Measurements from ENCODE around the gene ATF5. TPM values are rescaled to one million over a fixed set of nuclear protein-coding genes. Genes with fewer than 3 reads are reported as not detected.
A peak's percentile ranks its signal among the peaks of the same experiment; 100 is the strongest.

Gene ATF5
- polyA plus RNA-seq, 3 donors = 5.8 to 22.1 (median 6.0) TPM

DNA sequence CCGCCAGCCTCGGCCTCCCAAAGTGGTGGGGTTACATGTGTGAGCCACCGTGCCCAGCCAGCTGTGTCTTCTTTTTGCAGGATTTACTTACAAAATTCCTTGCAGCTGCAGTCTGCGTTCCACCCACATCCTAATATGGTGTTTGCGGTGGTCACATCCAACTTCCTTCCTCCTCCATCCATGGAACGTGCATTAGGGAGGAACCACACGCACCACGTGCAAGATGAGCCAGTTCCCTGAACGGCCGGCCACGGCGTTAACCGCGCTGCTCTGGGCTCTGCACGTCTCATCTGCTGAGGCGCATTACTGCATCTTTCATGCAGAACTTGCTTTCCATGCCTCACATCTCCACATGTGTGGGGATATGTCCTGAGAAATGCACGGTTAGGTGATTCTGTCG is 45.0 kb downstream of the ATF5 start:
- Mint-ChIP-seq H3K36me3 (peaks cover 59 to 61% of the 10 kb centered on the region in 2 donors), H3K4me3 (peak overlapping the region; percentile 1 to 3), H3K27ac (peak overlapping the region in 1 of 7 donors; percentile 30), H3K9me3 (peaks cover 0 to 4% (median 0%) of the 10 kb centered on the region in 7 donors), H3K27me3 (ENCODE audit: low read depth in 3 of 3) (peaks cover 1 to 12% (median 6%) of the 10 kb centered on the region in 3 donors), H3K4me1 (peaks cover 31% of the 10 kb centered on the region)
- Histone ChIP-seq H2AFZ (ENCODE audit: insufficient read depth, low read depth, low read length, poor library complexity, severe bottlenecking) (no peak overlapping the region), H3K4me2 (replicated peaks; ENCODE audit: extremely low read depth, low read length, poor library complexity, severe bottlenecking) (peak overlapping the region; percentile 6), H4K20me1 (ENCODE audit: insufficient read depth, low read length) (peaks cover 43% of the 10 kb centered on the region), H3K79me2 (ENCODE audit: insufficient read depth, low read length) (no peaks in the 10 kb centered on the region), H3K4me3 (replicated peaks in 1 of 3; ENCODE audit: low read depth in 2 of 3, low read length in 3 of 3) (no peak overlapping the region), H3K27me3 (ENCODE audit: control insufficient read depth in 2 of 2, insufficient read depth in 2 of 2, low read length in 2 of 2) (no peaks in the 10 kb centered on the region), H3K9ac (ENCODE audit: insufficient read depth, low read length, poor library complexity, severe bottlenecking) (no peak overlapping the region), H3K27ac (ENCODE audit: low read depth in 1 of 2, low read length in 2 of 2) (no peak overlapping the region), H3K9me3 (replicated peaks in 1 of 2; ENCODE audit: control insufficient read depth in 1 of 2, insufficient read depth in 1 of 2, low read length in 2 of 2) (no peaks in the 10 kb centered on the region), H3K4me1 (ENCODE audit: control insufficient read depth in 1 of 2, insufficient read depth in 2 of 2, low read length in 2 of 2) (peaks cover 35 to 47% of the 10 kb centered on the region in 2 donors), H3K36me3 (replicated peaks in 1 of 2; ENCODE audit: control insufficient read depth in 1 of 2, insufficient read depth in 2 of 2, low read length in 2 of 2) (peaks cover 44 to 55% of the 10 kb centered on the region in 2 donors)
- WGBS (ENCODE audit: insufficient coverage) = 11% methylated on average over 14 of the region's 18 CpGs
- intact Hi-C loops (cut with micrococcal nuclease) = no loop called here
- TF ChIP-seq, protein P1, sequence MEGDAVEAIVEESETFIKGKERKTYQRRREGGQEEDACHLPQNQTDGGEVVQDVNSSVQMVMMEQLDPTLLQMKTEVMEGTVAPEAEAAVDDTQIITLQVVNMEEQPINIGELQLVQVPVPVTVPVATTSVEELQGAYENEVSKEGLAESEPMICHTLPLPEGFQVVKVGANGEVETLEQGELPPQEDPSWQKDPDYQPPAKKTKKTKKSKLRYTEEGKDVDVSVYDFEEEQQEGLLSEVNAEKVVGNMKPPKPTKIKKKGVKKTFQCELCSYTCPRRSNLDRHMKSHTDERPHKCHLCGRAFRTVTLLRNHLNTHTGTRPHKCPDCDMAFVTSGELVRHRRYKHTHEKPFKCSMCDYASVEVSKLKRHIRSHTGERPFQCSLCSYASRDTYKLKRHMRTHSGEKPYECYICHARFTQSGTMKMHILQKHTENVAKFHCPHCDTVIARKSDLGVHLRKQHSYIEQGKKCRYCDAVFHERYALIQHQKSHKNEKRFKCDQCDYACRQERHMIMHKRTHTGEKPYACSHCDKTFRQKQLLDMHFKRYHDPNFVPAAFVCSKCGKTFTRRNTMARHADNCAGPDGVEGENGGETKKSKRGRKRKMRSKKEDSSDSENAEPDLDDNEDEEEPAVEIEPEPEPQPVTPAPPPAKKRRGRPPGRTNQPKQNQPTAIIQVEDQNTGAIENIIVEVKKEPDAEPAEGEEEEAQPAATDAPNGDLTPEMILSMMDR (IDR thresholded peaks at IDR 0.05) = no peak
- peak in 2 of 3 donors; percentile 25 to 60 for DNase-seq

DNA sequence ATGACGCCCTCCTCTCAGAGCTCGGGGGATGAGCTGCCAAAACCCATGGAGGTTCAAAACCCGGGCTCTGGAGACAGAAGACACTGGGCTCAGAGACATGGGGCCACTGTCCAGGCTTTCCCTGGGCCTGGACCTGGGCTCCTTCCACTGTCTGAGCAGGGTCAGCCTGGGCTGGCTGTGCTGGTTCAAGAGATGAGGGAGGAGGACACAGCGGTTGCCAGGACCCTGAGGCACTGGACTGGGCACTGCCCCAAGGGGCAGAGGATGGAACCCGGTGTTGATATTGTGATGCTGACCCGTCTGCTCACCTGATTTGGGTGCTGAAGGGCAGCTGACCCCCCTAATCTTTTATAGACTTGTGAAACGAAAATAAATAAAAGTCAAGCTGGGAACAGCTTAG is 46.0 kb downstream of the ATF5 start:
- peaks cover 1 to 12% (median 6%) of the 10 kb centered on the region in 3 donors for H3K27me3 Mint-ChIP-seq (ENCODE audit: low read depth in 3 of 3)
- peaks cover 25% of the 10 kb centered on the region for H3K4me1 Mint-ChIP-seq
- peaks cover 63 to 67% of the 10 kb centered on the region in 2 donors for H3K36me3 Mint-ChIP-seq
- H3K27me3 ChIP-seq (ENCODE audit: control insufficient read depth in 2 of 2, insufficient read depth in 2 of 2, low read length in 2 of 2) = no peaks in the 10 kb centered on the region
- no peak overlapping the region for H3K4me2 ChIP-seq (replicated peaks; ENCODE audit: extremely low read depth, low read length, poor library complexity, severe bottlenecking)
- intact Hi-C loops (cut with micrococcal nuclease) = no loop called here
- TF ChIP-seq, protein P1 (IDR thresholded peaks at IDR 0.05) = no peak
- 100% methylated on average over 4 of the region's 7 CpGs for WGBS (ENCODE audit: insufficient coverage)
- no peak overlapping the region for H3K4me3 Mint-ChIP-seq
- H4K20me1 ChIP-seq (ENCODE audit: insufficient read depth, low read length) = peaks cover 43% of the 10 kb centered on the region
- no peak overlapping the region for H3K27ac ChIP-seq (ENCODE audit: low read depth in 1 of 2, low read length in 2 of 2)
- peaks cover 31 to 40% of the 10 kb centered on the region in 2 donors for H3K4me1 ChIP-seq (ENCODE audit: control insufficient read depth in 1 of 2, insufficient read depth in 2 of 2, low read length in 2 of 2)
- no peaks in the 10 kb centered on the region for H3K9me3 ChIP-seq (replicated peaks in 1 of 2; ENCODE audit: control insufficient read depth in 1 of 2, insufficient read depth in 1 of 2, low read length in 2 of 2)
- H3K9ac ChIP-seq (ENCODE audit: insufficient read depth, low read length, poor library complexity, severe bottlenecking) = no peak overlapping the region
- no peak overlapping the region for H3K4me3 ChIP-seq (replicated peaks in 1 of 3; ENCODE audit: low read depth in 2 of 3, low read length in 3 of 3)
- H3K36me3 ChIP-seq (replicated peaks in 1 of 2; ENCODE audit: control insufficient read depth in 1 of 2, insufficient read depth in 2 of 2, low read length in 2 of 2) = peaks cover 49 to 61% of the 10 kb centered on the region in 2 donors
- H3K79me2 ChIP-seq (ENCODE audit: insufficient read depth, low read length) = no peaks in the 10 kb centered on the region
- DNase-seq = no peak
- H2AFZ ChIP-seq (ENCODE audit: insufficient read depth, low read depth, low read length, poor library complexity, severe bottlenecking) = no peak overlapping the region
- peaks cover 0 to 4% (median 0%) of the 10 kb centered on the region in 7 donors for H3K9me3 Mint-ChIP-seq
- peak overlapping the region in 1 of 7 donors; percentile 24 for H3K27ac Mint-ChIP-seq

All from CD14-positive monocyte (primary cell).